Measurements from ENCODE around the gene ZC3H14. TPM values are rescaled to one million over a fixed set of nuclear protein-coding genes. Genes with fewer than 3 reads are reported as not detected.

ZC3H14 gene
- total RNA-seq, 1 donor from 2014 or later, result 140 TPM

- Mint-ChIP-seq H3K27me3 (ENCODE audit: insufficient read depth, low read depth) (peaks cover 6% of the 10 kb centered on the region), H3K4me3 (no peak overlapping the region), H3K27ac (no peak overlapping the region), H3K4me1 (peaks cover 42% of the 10 kb centered on the region), H3K9me3 (peaks cover 2% of the 10 kb centered on the region), H3K36me3 (no peaks in the 10 kb centered on the region)
- TF ChIP-seq EZH2 (IDR thresholded peaks at IDR 0.05), result no peak
- TF ChIP-seq, protein P1, sequence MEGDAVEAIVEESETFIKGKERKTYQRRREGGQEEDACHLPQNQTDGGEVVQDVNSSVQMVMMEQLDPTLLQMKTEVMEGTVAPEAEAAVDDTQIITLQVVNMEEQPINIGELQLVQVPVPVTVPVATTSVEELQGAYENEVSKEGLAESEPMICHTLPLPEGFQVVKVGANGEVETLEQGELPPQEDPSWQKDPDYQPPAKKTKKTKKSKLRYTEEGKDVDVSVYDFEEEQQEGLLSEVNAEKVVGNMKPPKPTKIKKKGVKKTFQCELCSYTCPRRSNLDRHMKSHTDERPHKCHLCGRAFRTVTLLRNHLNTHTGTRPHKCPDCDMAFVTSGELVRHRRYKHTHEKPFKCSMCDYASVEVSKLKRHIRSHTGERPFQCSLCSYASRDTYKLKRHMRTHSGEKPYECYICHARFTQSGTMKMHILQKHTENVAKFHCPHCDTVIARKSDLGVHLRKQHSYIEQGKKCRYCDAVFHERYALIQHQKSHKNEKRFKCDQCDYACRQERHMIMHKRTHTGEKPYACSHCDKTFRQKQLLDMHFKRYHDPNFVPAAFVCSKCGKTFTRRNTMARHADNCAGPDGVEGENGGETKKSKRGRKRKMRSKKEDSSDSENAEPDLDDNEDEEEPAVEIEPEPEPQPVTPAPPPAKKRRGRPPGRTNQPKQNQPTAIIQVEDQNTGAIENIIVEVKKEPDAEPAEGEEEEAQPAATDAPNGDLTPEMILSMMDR (IDR thresholded peaks at IDR 0.05), result peak; percentile 44
- no peak for TF ChIP-seq EZH2phosphoT487 (IDR thresholded peaks at IDR 0.05)
- peaks cover 9% of the 10 kb centered on the region for H3K36me3 ChIP-seq
- no peak overlapping the region for H3K9ac ChIP-seq
- H4K20me1 ChIP-seq (ENCODE audit: low read depth), result peaks cover 14% of the 10 kb centered on the region
- H3K4me1 ChIP-seq, result peaks cover 15% of the 10 kb centered on the region
- peak; percentile 39 for DNase-seq (ENCODE audit: low spot score)
- peaks cover 22% of the 10 kb centered on the region for H3F3A ChIP-seq (ENCODE audit: low read depth)
- no peak overlapping the region for H3K4me2 ChIP-seq
- H2AFZ ChIP-seq (replicated peaks), result peak overlapping the region; percentile 3
- H3K27ac ChIP-seq, result no peak overlapping the region
- H3K79me2 ChIP-seq (ENCODE audit: low read depth), result peaks cover 19% of the 10 kb centered on the region
- H3K4me3 ChIP-seq, result no peak overlapping the region
- peaks cover 6% of the 10 kb centered on the region for H3K27me3 ChIP-seq
- H3K9me3 ChIP-seq (ENCODE audit: low read depth), result no peaks in the 10 kb centered on the region
Measured at GRCh38 chr14:88559852-88560251, 3.0 kb upstream of the ZC3H14 start.

- Histone ChIP-seq H3K4me3 (peak overlapping the region; percentile 87), H3K9me3 (ENCODE audit: low read depth) (no peaks in the 10 kb centered on the region), H3K4me1 (peaks cover 12% of the 10 kb centered on the region), H3K27ac (no peak overlapping the region), H3K4me2 (peak overlapping the region; percentile 88), H3F3A (ENCODE audit: low read depth) (peaks cover 4% of the 10 kb centered on the region), H2AFZ (replicated peaks) (no peak overlapping the region), H3K36me3 (peaks cover 11% of the 10 kb centered on the region), H3K27me3 (no peaks in the 10 kb centered on the region), H3K79me2 (ENCODE audit: low read depth) (peaks cover 45% of the 10 kb centered on the region), H3K9ac (no peak overlapping the region), H4K20me1 (ENCODE audit: low read depth) (peaks cover 29% of the 10 kb centered on the region)
- TF ChIP-seq EZH2phosphoT487 (IDR thresholded peaks at IDR 0.05) (no peak), EZH2 (IDR thresholded peaks at IDR 0.05) (no peak)
- TF ChIP-seq, protein P1 (IDR thresholded peaks at IDR 0.05), result no peak
- Mint-ChIP-seq H3K4me1 (peaks cover 32% of the 10 kb centered on the region), H3K27me3 (ENCODE audit: insufficient read depth, low read depth) (peaks cover 6% of the 10 kb centered on the region), H3K9me3 (peaks cover 2% of the 10 kb centered on the region), H3K36me3 (peaks cover 4% of the 10 kb centered on the region), H3K4me3 (peak overlapping the region; percentile 92), H3K27ac (no peak overlapping the region)
- DNase-seq (ENCODE audit: low spot score), result no peak
Measured at GRCh38 chr14:88562532-88562830, 356 bp upstream of the ZC3H14 start.

DNA sequence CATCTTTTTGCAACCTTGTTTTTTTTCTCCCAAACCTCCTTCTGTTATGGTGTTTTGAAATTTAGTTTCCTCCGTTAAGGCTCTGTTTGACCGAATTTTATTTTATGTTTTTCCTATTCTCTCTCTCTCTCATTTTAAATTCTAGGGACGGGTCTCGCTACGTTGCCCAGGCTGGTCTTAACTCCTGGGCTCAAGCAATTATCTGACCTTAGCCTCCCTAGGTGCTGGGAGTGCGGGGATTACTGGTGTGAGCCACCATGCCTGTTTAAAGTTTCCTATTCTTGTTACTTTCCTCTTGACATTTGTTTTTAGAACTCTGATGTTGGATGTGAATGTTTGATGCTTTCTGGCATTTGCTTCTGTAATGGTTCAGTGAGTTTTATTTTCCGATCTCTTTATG, 1.0 kb downstream of the ZC3H14 start:
- no peak overlapping the region for H3K27ac ChIP-seq
- H3K4me3 Mint-ChIP-seq, result peak overlapping the region; percentile 92
- H3K36me3 ChIP-seq, result peaks cover 25% of the 10 kb centered on the region
- peaks cover 12% of the 10 kb centered on the region for H3K4me1 ChIP-seq
- no peak for TF ChIP-seq EZH2 (IDR thresholded peaks at IDR 0.05)
- TF ChIP-seq EZH2phosphoT487 (IDR thresholded peaks at IDR 0.05), result no peak
- TF ChIP-seq, protein P1 (IDR thresholded peaks at IDR 0.05), result no peak
- no peaks in the 10 kb centered on the region for H3K27me3 Mint-ChIP-seq (ENCODE audit: insufficient read depth, low read depth)
- peaks cover 12% of the 10 kb centered on the region for H3K36me3 Mint-ChIP-seq
- no peaks in the 10 kb centered on the region for H3K27me3 ChIP-seq
- H4K20me1 ChIP-seq (ENCODE audit: low read depth), result peaks cover 35% of the 10 kb centered on the region
- peak overlapping the region; percentile 88 for H3K4me2 ChIP-seq
- no peak overlapping the region for H2AFZ ChIP-seq (replicated peaks)
- peaks cover 58% of the 10 kb centered on the region for H3K79me2 ChIP-seq (ENCODE audit: low read depth)
- H3K4me3 ChIP-seq, result peak overlapping the region; percentile 87
- H3K9ac ChIP-seq, result peak overlapping the region; percentile 87
- H3K27ac Mint-ChIP-seq, result peak overlapping the region; percentile 96
- peaks cover 30% of the 10 kb centered on the region for H3K4me1 Mint-ChIP-seq
- peak; percentile 28 for DNase-seq (ENCODE audit: low spot score)
- H3K9me3 ChIP-seq (ENCODE audit: low read depth), result no peaks in the 10 kb centered on the region
- peaks cover under 1% of the 10 kb centered on the region for H3K9me3 Mint-ChIP-seq
- peaks cover 11% of the 10 kb centered on the region for H3F3A ChIP-seq (ENCODE audit: low read depth)

All from neural progenitor cell (in vitro differentiated cells).